HepG2 (cell line): ENCODE measurements around the gene NMRAL1. TPM values are rescaled to one million over a fixed set of nuclear protein-coding genes. Genes with fewer than 3 reads are reported as not detected.
A peak's percentile ranks its signal among the peaks of the same experiment; 100 is the strongest.

Experiments
- KMT2A ChIP-seq: sonication (generic); formaldehyde crosslinking; IDR thresholded peaks from 2 replicates; pipeline ENCODE4 v1.4.0; 2020; ENCODE audit warnings: missing genetic modification reagents
- MXD1 ChIP-seq: sonication (generic); formaldehyde crosslinking; IDR thresholded peaks from 2 replicates; pipeline ENCODE4 v1.4.0; 2020; ENCODE audit warnings: mild to moderate bottlenecking, missing genetic modification reagents
- PBX2 ChIP-seq: IDR thresholded peaks from 2 replicates; pipeline ENCODE4 v1.6.1; 2016; ENCODE audit warnings: control low read depth
- REL ChIP-seq: sonication (generic); formaldehyde crosslinking; conservative IDR thresholded peaks from 2 replicates; pipeline ENCODE4 v1.8.0; 2022; ENCODE audit warnings: mild to moderate bottlenecking, missing genetic modification reagents, moderate library complexity
- SATB2 ChIP-seq: sonication (generic); formaldehyde crosslinking; IDR thresholded peaks from 2 replicates; pipeline ENCODE4 v1.5.0; 2020; ENCODE audit warnings: missing genetic modification reagents
- SP140L ChIP-seq: sonication (generic); formaldehyde crosslinking; IDR thresholded peaks from 2 replicates; pipeline ENCODE4 v1.4.0; 2020; ENCODE audit warnings: missing genetic modification reagents, borderline replicate concordance
- TAF1 ChIP-seq: sonication (generic); formaldehyde crosslinking; IDR thresholded peaks from 2 replicates; pipeline ENCODE4 v1.4.0; 2020; ENCODE audit warnings: missing genetic modification reagents
- ZBTB7B ChIP-seq: sonication (generic); formaldehyde crosslinking; IDR thresholded peaks from 2 replicates; pipeline ENCODE4 v1.4.0; 2020; ENCODE audit warnings: missing genetic modification reagents
- ZFP62 ChIP-seq: sonication (generic); formaldehyde crosslinking; IDR thresholded peaks from 2 replicates; pipeline ENCODE4 v1.4.0; 2020; ENCODE audit warnings: missing genetic modification reagents
- ZFP91 ChIP-seq: sonication (generic); formaldehyde crosslinking; IDR thresholded peaks from 2 replicates; pipeline ENCODE4 v1.9.0; 2022; ENCODE audit warnings: missing genetic modification reagents, mild to moderate bottlenecking, borderline replicate concordance
- ZNF619 ChIP-seq: sonication (generic); formaldehyde crosslinking; IDR thresholded peaks from 2 replicates; pipeline ENCODE4 v1.4.0; 2020; ENCODE audit warnings: mild to moderate bottlenecking, missing genetic modification reagents
- ZNF766 ChIP-seq: sonication (generic); formaldehyde crosslinking; IDR thresholded peaks from 2 replicates; pipeline ENCODE4 v1.5.0; 2020; ENCODE audit warnings: missing genetic modification reagents, borderline replicate concordance
- ZNF777 ChIP-seq: sonication (generic); formaldehyde crosslinking; IDR thresholded peaks from 2 replicates; pipeline ENCODE4 v1.4.0; 2020; ENCODE audit warnings: missing genetic modification reagents
- ZNF83 ChIP-seq: sonication (generic); formaldehyde crosslinking; IDR thresholded peaks from 2 replicates; pipeline ENCODE4 v1.4.0; 2020; ENCODE audit warnings: missing genetic modification reagents, mild to moderate bottlenecking, borderline replicate concordance
- ZSCAN25 ChIP-seq: sonication (generic); formaldehyde crosslinking; IDR thresholded peaks from 2 replicates; pipeline ENCODE4 v1.8.0; 2022; ENCODE audit warnings: mild to moderate bottlenecking, missing genetic modification reagents
- polyA plus RNA-seq, 8 experiments: library from polyadenylated mRNA; depleted of rRNA in 3 of 8; stranded (reverse) in 7 of 8; unstranded in 1 of 8; fragments of >200 nt; fragmentation: Illumina TruSeq in 4 of 8; extraction: Trizol in 4 of 8; gene quantifications; 2 replicates each; pipeline versions ENCODE4 v1.2.1 to v1.2.3, GENCODE V29; 2011 to 2016; ENCODE audit warnings: low read depth in 4 of 8, missing spikeins in 1 of 8, mixed read lengths in 1 of 8; ENCODE audit not compliant: insufficient read depth in 1 of 8
- total RNA-seq, 5 experiments: library from RNA; depleted of rRNA; stranded (reverse); fragments of >200 nt; fragmentation: Illumina TruSeq; extraction: Trizol; gene quantifications; 2 replicates each; pipeline ENCODE4 v1.2.3, GENCODE V29; 2016; ENCODE audit warnings: low read depth in 1 of 5
- TF ChIP-seq, protein P1 (sequence below): sonication (generic); formaldehyde crosslinking; IDR thresholded peaks from 2 replicates; pipeline ENCODE4 v1.4.0; 2020; ENCODE audit warnings: mild to moderate bottlenecking, missing genetic modification reagents
- TF ChIP-seq, protein P2 (sequence below): sonication (generic); formaldehyde crosslinking; IDR thresholded peaks from 2 replicates; pipeline ENCODE4 v1.5.1; 2020; ENCODE audit warnings: mild to moderate bottlenecking, missing genetic modification reagents, moderate library complexity

Gene NMRAL1
- total and polyA plus RNA-seq, 2 of the 13 experiments (the other 11 are each of a cell fraction or from before 2014, with no cell fraction given): 30.8 to 33.1 TPM

DNA sequence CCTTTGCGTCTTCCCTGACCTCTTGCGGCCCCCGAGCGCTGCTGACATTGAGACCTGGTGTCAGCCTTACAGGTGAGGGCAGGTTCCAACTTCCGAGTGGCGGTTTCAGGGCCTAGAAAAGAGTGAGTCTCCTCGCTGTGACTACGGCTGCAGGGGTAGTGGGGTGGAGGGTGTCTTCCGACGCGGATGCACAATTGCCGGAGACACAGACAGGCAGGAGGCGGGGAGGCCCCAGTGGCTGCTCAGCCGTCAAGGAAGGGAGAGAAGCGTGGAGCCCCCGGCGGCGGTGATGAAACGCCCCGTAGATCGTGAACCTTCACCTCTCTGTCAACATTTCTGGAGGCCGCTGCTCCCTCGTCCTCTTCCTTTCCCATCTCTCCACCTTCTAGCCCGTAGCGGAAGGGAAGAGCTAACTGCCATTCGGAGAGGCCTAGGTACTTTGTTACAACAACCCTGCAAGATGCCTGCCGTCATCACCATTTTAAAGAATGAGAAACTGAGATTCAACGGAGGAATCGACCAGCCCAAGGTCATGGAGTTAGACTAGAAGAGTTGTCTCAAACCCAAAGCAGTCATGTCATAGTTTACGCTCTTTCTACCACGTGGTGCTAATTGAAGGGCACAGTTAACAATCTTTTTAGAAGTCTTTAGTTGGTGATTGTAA lies 48.3 kb downstream of the NMRAL1 start (continued):
- TF ChIP-seq SATB2 (CRISPR knock-in tag) (no peak), REL (CRISPR knock-in tag) (no peak), SP140L (CRISPR knock-in tag) (0 out of 2 replicates have a peak, but pooled peaks have one; percentile 40), KMT2A (CRISPR knock-in tag) (peak; percentile 52), MXD1 (CRISPR knock-in tag) (peak; percentile 77), ZNF619 (CRISPR knock-in tag) (no peak), ZFP91 (CRISPR knock-in tag) (peak; percentile 75; the same call in 1 of the 2 replicates), PBX2 (0 out of 2 replicates have a peak, but pooled peaks have one; percentile 22), ZSCAN25 (peak; percentile 97), ZFP62 (CRISPR knock-in tag) (no peak), ZNF777 (peak; percentile 80), ZNF766 (0 out of 2 replicates have a peak, but pooled peaks have one; percentile 23), ZBTB7B (CRISPR knock-in tag) (no peak), ZNF83 (CRISPR knock-in tag) (peak; percentile 34; the same call in 1 of the 2 replicates), TAF1 (CRISPR knock-in tag) (peak; percentile 11)
- TF ChIP-seq, protein P1, sequence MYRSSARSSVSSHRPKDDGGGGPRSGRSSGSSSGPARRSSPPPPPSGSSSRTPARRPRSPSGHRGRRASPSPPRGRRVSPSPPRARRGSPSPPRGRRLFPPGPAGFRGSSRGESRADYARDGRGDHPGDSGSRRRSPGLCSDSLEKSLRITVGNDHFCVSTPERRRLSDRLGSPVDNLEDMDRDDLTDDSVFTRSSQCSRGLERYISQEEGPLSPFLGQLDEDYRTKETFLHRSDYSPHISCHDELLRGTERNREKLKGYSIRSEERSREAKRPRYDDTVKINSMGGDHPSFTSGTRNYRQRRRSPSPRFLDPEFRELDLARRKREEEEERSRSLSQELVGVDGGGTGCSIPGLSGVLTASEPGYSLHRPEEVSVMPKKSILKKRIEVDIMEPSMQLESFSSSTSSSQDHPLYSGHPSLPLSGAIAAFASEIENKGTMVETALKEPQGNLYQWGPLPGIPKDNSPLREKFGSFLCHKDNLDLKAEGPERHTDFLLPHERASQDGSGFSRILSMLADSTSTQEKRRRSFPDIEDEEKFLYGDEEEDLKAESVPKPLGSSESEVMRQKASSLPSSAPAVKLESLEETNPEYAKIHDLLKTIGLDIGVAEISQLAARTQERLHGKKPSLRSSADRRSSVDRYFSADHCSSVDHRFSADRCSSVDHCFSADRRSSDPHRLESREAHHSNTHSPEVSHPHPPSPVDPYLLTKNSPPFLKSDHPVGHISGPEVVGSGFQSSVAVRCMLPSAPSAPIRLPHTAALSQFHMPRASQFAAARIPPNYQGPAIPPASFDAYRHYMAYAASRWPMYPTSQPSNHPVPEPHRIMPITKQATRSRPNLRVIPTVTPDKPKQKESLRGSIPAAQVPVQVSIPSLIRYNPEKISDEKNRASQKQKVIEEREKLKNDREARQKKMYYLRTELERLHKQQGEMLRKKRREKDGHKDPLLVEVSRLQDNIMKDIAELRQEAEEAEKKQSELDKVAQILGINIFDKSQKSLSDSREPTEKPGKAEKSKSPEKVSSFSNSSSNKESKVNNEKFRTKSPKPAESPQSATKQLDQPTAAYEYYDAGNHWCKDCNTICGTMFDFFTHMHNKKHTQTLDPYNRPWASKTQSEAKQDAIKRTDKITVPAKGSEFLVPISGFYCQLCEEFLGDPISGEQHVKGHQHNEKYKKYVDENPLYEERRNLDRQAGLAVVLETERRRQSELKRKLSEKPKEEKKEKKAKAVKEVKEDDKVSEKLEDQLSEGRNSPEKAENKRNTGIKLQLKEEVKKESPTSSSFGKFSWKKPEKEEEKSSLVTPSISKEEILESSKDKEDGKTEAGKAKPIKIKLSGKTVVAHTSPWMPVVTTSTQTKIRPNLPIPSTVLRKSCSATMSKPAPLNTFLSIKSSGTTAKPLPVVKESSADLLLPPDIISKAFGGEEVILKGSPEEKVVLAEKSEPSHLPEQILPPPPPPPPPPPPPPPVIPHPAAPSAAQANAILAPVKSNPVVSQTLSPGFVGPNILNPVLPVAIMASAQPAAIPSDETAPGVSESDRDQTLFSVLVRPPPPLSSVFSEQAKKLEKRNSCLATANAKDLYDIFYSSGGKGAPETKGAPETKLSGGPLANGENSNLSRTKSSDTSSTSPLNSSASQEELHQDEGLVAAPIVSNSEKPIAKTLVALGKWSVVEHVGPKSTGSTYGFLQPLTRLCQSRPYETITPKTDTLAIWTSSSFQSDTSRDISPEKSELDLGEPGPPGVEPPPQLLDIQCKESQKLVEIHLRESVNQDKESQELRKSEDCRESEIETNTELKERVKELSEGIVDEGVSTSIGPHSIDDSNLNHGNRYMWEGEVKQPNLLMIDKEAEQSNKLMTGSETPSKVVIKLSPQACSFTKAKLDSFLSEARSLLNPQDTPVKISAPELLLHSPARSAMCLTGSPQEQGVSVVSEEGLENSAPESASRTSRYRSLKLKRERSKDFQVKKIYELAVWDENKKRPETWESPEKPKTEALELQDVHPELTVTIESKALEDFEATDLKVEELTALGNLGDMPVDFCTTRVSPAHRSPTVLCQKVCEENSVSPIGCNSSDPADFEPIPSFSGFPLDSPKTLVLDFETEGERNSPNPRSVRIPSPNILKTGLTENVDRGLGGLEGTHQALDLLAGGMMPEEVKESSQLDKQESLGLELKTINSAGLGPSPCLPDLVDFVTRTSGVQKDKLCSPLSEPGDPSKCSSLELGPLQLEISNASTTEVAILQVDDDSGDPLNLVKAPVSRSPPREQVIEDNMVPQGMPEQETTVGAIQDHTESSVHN (CRISPR knock-in tag): peak; percentile 88
- TF ChIP-seq, protein P2, sequence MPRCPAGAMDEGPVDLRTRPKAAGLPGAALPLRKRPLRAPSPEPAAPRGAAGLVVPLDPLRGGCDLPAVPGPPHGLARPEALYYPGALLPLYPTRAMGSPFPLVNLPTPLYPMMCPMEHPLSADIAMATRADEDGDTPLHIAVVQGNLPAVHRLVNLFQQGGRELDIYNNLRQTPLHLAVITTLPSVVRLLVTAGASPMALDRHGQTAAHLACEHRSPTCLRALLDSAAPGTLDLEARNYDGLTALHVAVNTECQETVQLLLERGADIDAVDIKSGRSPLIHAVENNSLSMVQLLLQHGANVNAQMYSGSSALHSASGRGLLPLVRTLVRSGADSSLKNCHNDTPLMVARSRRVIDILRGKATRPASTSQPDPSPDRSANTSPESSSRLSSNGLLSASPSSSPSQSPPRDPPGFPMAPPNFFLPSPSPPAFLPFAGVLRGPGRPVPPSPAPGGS (CRISPR knock-in tag): no peak; the same call in 1 of the 2 replicates
